Endothelial cell of umbilical vein (primary cell): ENCODE results near the gene FBH1. TPM values are rescaled to one million over a fixed set of nuclear protein-coding genes. Genes with fewer than 3 reads are reported as not detected.

Experiments used
- BruUV-seq: library from RNA; stranded (reverse); fragments of 400-500 nt; replicated peaks from 2 replicates; lab custom pipeline; 2021; lab: Mats Ljungman, UMichigan
- CTCF ChIA-PET: fragments of 300-600, 350-600 bp; sonication (Branson Sonifier 250); formaldehyde crosslinking; loops from one replicate; lab custom pipeline; 2021; ENCODE audit warnings: antibody characterized with exemption, inconsistent platforms; lab: Charles Lee
- POLR2A ChIA-PET: fragments of 300-600, 350-600 bp; sonication (Branson Sonifier 250); formaldehyde crosslinking; loops from one replicate; lab custom pipeline; 2021; ENCODE audit warnings: antibody characterized with exemption, inconsistent platforms; lab: Charles Lee
- DNase-seq: peaks from one replicate; pipeline ENCODE4 v3.0.0-alpha.2; 2011; ENCODE audit warnings: low read depth, low spot score
- FAIRE-seq: peaks from 2 replicates; lab custom pipeline; 2011; peaks lifted over from hg19 to GRCh38; lab: Jason Lieb, UNC
- H2AFZ ChIP-seq: 2 replicates; pipeline ENCODE4 v1.6.0; 2012; ENCODE audit warnings: low read depth, low read length, control low read depth, inconsistent platforms
- H3K27ac ChIP-seq: 2 replicates; pipeline ENCODE4 v1.5.1; 2011; ENCODE audit warnings: low read depth, mild to moderate bottlenecking, control low read depth, low read length, moderate library complexity; ENCODE audit not compliant: insufficient read depth
- H3K27me3 ChIP-seq, 2 experiments: 2 replicates each; pipeline versions ENCODE4 v1.6.0 to v1.6.1; 2011; ENCODE audit warnings: low read length in 2 of 2, mixed read lengths in 1 of 2; ENCODE audit not compliant: control insufficient read depth in 2 of 2, insufficient read depth in 2 of 2
- H3K36me3 ChIP-seq, 2 experiments: 2 replicates in 1 of 2; 3 replicates in 1 of 2; pipeline ENCODE4 v1.5.1; 2011; ENCODE audit warnings: low read length in 2 of 2, mild to moderate bottlenecking in 1 of 2, moderate library complexity in 1 of 2; ENCODE audit not compliant: control insufficient read depth in 2 of 2, insufficient read depth in 2 of 2; ENCODE audit errors: extremely low read depth in 1 of 2
- H3K4me1 ChIP-seq: 3 replicates; pipeline ENCODE4 v1.5.1; 2011; ENCODE audit warnings: mild to moderate bottlenecking, low read length; ENCODE audit not compliant: control insufficient read depth, insufficient read depth; ENCODE audit errors: extremely low read depth
- H3K4me2 ChIP-seq: 2 replicates; pipeline ENCODE4 v1.6.1; 2011; ENCODE audit warnings: low read length, control low read depth, mixed read lengths; ENCODE audit not compliant: insufficient read depth
- H3K4me3 ChIP-seq, 3 experiments: fragments of 200-600 bp in 1 of 3; sonication (generic), shearing (Covaris generic) in 1 of 3; replicated peaks in 1 of 3; 2 replicates each; pipeline ENCODE4 v1.5.1; 2011 to 2016; ENCODE audit warnings: control low read depth in 3 of 3, low read length in 3 of 3, mild to moderate bottlenecking in 2 of 3, inconsistent platforms in 1 of 3, low read depth in 1 of 3, moderate library complexity in 1 of 3; ENCODE audit not compliant: insufficient read depth in 1 of 3
- H3K79me2 ChIP-seq: 2 replicates; pipeline ENCODE4 v1.6.0; 2012; ENCODE audit warnings: low read length, inconsistent platforms; ENCODE audit not compliant: control insufficient read depth, insufficient read depth
- H3K9ac ChIP-seq: replicated peaks from 2 replicates; pipeline ENCODE3; 2011; ENCODE audit warnings: low read length, control low read depth; ENCODE audit not compliant: insufficient read depth; ENCODE audit errors: extremely low read depth
- H3K9me1 ChIP-seq: replicated peaks from 3 replicates; pipeline ENCODE4 v1.6.0; 2011; ENCODE audit warnings: mild to moderate bottlenecking, low read length; ENCODE audit not compliant: control insufficient read depth, insufficient read depth; ENCODE audit errors: extremely low read depth
- H3K9me3 ChIP-seq: replicated peaks from 2 replicates; pipeline ENCODE4 v1.5.1; 2012; ENCODE audit warnings: low read length, inconsistent platforms; ENCODE audit not compliant: control insufficient read depth, insufficient read depth
- H4K20me1 ChIP-seq: replicated peaks from 2 replicates; pipeline ENCODE3; 2011; ENCODE audit warnings: mild to moderate bottlenecking, low read length; ENCODE audit not compliant: control insufficient read depth, insufficient read depth; ENCODE audit errors: extremely low read depth
- EZH2 ChIP-seq: IDR thresholded peaks from 2 replicates; pipeline ENCODE4 v1.6.1; 2012; ENCODE audit warnings: borderline replicate concordance, low read depth, mild to moderate bottlenecking, moderate library complexity, low read length, inconsistent platforms; ENCODE audit not compliant: severe bottlenecking
- FOS ChIP-seq: IDR thresholded peaks from 2 replicates; pipeline ENCODE4 v1.6.1; 2011; ENCODE audit warnings: mild to moderate bottlenecking, low read length, moderate library complexity, borderline replicate concordance; ENCODE audit not compliant: insufficient read depth
- GATA2 ChIP-seq: IDR thresholded peaks from 2 replicates; pipeline ENCODE4 v1.7.0; 2011; ENCODE audit warnings: low read depth, mild to moderate bottlenecking, moderate library complexity, mixed read lengths, low read length; ENCODE audit not compliant: insufficient read length, insufficient read depth
- JUN ChIP-seq: IDR thresholded peaks from 2 replicates; pipeline ENCODE4 v1.6.1; 2011; ENCODE audit warnings: borderline replicate concordance, low read depth; ENCODE audit not compliant: insufficient read length, insufficient read depth
- MYC ChIP-seq: IDR thresholded peaks from one replicate; pipeline ENCODE4 v1.6.1; 2011; ENCODE audit warnings: mild to moderate bottlenecking, low read depth, low read length
- POLR2A ChIP-seq: IDR thresholded peaks from 2 replicates; pipeline ENCODE4 v1.6.1; 2012; ENCODE audit warnings: low read depth, mild to moderate bottlenecking, control low read depth, low read length
- POLR2AphosphoS5 ChIP-seq: IDR thresholded peaks from 2 replicates; pipeline ENCODE4 v1.6.1; 2012; ENCODE audit warnings: low read depth, mild to moderate bottlenecking, control low read depth, low read length, moderate library complexity; ENCODE audit not compliant: insufficient read depth
- dilution Hi-C: fragments of 300-500 bp; cut with MboI; formaldehyde crosslinking; loops from one replicate; pipeline ENCODE4 v1.15.0; 2019; ENCODE audit warnings: low sequenced_read_pairs; ENCODE audit not compliant: extremely low pct_ligation_motif_present
- intact Hi-C: fragments of 100-400 bp; cut with micrococcal nuclease; formaldehyde crosslinking; loops from one replicate; pipeline ENCODE4 v1.10.0; 2022
- polyA plus RNA-seq, 4 experiments: library from polyadenylated mRNA; depleted of rRNA in 3 of 4; stranded (reverse) in 3 of 4; unstranded in 1 of 4; fragments of >200 nt; gene quantifications; 2 replicates each; pipeline versions ENCODE4 v1.2.1 to v1.2.3, GENCODE V29; 2011 to 2012; ENCODE audit warnings: missing spikeins in 1 of 4
- total RNA-seq: library from RNA; stranded (reverse); gene quantifications from 2 replicates; pipeline ENCODE4 v1.2.3, GENCODE V29; 2021
- TF ChIP-seq, protein P1 (sequence below), 2 donors: IDR thresholded peaks; 1 replicate in 1 of 2; 2 replicates in 1 of 2; pipeline ENCODE4 v1.5.1; 2011; ENCODE audit warnings: low read length in 2 of 2, mild to moderate bottlenecking in 2 of 2, moderate library complexity in 2 of 2, control low read depth in 1 of 2, inconsistent platforms in 1 of 2, low read depth in 1 of 2; ENCODE audit not compliant: insufficient read depth in 1 of 2; ENCODE audit errors: extremely low read depth in 1 of 2
- TF ChIP-seq, protein P2 (sequence below): IDR thresholded peaks from 2 replicates; pipeline ENCODE4 v1.6.1; 2011; ENCODE audit not compliant: insufficient read depth, insufficient read length

Gene FBH1
- total and polyA plus RNA-seq, 2 donors (not counting 3 experiments of a cell fraction or from before 2014, with no cell fraction given) = 71.4 to 97.0 TPM

DNA sequence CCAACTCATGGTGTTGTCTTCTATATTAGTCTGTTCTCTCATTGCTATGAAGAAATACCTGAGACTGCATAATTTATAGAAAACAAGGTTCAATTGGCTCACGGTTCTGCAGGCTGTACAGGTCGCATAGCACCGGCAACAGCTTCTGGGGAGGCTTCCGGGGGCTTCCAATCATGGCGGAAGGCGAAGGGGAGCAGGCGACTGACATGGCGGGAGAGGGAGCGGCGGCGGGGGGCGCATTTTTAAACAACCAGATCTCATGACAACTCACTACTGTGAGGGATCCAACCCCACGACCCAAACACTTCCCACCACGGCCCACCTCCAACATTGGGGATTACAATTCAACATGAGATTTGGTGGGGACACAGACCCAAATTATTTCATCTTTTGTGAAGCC is 48.1 kb upstream of the FBH1 start:
- FAIRE-seq = no peak
- DNase-seq = no peak
- POLR2A ChIA-PET = no interaction called here
- Histone ChIP-seq H3K27ac (no peak overlapping the region), H3K9me3 (no peaks in the 10 kb centered on the region), H4K20me1 (no peaks in the 10 kb centered on the region), H2AFZ (no peak overlapping the region), H3K4me2 (no peak overlapping the region), H3K4me1 (peaks cover 8% of the 10 kb centered on the region), H3K4me3 (no peak overlapping the region), H3K79me2 (no peaks in the 10 kb centered on the region), H3K9me1 (no peaks in the 10 kb centered on the region), H3K9ac (no peak overlapping the region), H3K27me3 (no peaks in the 10 kb centered on the region), H3K36me3 (no peaks in the 10 kb centered on the region)
- no TSS peak for BruUV-seq
- TF ChIP-seq FOS = no peak
- no peak for TF ChIP-seq POLR2A
- no peak for TF ChIP-seq MYC
- TF ChIP-seq EZH2 = no peak
- dilution Hi-C loops (no loop called here), intact Hi-C loops (no loop called here)
- CTCF ChIA-PET = interaction anchor here (1.5 kb wide), 1 partner anchor 11 kb away, joined by 6 read pairs; no protein-coding TSS in a partner anchor

DNA sequence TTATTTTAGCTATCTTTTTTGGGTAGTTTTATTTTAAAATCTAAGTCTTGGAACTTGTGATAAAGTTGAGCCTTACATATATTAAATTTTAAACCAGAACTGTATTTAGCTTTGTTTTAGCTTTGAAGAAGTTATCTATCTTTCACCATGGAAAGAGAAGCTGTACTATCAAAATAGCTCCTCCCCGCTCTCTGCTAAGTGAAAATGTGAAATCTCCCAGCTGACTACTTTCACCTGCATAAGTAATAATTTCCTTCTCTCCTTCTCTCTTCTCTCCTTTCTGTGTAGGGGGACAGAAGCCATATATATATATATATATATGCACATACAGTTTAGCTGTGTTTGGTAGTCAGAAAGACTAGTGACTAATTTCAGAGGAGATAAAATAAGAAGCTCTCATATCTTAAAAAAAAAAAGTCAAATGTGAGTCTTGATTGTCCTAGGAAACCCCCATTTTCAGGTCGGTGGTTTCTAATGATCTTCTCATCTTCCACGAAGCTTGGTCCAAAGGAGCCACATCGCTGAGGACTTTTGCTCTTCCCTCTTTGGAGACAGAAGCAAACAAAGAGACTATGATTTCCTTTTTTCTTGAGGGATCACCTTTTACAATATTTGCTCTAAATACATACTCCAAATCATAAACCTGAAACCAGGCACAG is 46.2 kb upstream of the FBH1 start:
- POLR2A ChIA-PET = interaction anchor here (0.9 kb wide), 1 partner anchor 30 kb away, joined by 3 read pairs; the partner anchor contains the start of gene GDI2
- no peak overlapping the region for H3K4me2 ChIP-seq
- no TSS peak for BruUV-seq

More for the DNA sequence above, 46.2 kb upstream of the FBH1 start:
- Histone ChIP-seq H4K20me1 (no peaks in the 10 kb centered on the region), H3K27ac (no peak overlapping the region), H3K27me3 (no peaks in the 10 kb centered on the region), H3K4me3 (no peak overlapping the region), H3K4me1 (peaks cover 8% of the 10 kb centered on the region), H3K9me3 (no peaks in the 10 kb centered on the region), H3K79me2 (no peaks in the 10 kb centered on the region), H2AFZ (no peak overlapping the region), H3K36me3 (no peaks in the 10 kb centered on the region), H3K9ac (no peak overlapping the region), H3K9me1 (no peaks in the 10 kb centered on the region)
- CTCF ChIA-PET = interaction anchor here (0.8 to 1.7 kb wide), 5 partner anchors 14 to 30 kb away, joined by 3 to 6 read pairs (median 4); no protein-coding TSS in a partner anchor
- no peak for DNase-seq
- dilution Hi-C loops (no loop called here), intact Hi-C loops (no loop called here)
- TF ChIP-seq, protein P1, sequence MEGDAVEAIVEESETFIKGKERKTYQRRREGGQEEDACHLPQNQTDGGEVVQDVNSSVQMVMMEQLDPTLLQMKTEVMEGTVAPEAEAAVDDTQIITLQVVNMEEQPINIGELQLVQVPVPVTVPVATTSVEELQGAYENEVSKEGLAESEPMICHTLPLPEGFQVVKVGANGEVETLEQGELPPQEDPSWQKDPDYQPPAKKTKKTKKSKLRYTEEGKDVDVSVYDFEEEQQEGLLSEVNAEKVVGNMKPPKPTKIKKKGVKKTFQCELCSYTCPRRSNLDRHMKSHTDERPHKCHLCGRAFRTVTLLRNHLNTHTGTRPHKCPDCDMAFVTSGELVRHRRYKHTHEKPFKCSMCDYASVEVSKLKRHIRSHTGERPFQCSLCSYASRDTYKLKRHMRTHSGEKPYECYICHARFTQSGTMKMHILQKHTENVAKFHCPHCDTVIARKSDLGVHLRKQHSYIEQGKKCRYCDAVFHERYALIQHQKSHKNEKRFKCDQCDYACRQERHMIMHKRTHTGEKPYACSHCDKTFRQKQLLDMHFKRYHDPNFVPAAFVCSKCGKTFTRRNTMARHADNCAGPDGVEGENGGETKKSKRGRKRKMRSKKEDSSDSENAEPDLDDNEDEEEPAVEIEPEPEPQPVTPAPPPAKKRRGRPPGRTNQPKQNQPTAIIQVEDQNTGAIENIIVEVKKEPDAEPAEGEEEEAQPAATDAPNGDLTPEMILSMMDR (IDR thresholded peaks at IDR 0.05; ENCODE audit: extremely low read depth in 1 of 2, insufficient read depth in 1 of 2, low read depth in 1 of 2, low read length in 2 of 2) = no peak
- TF ChIP-seq FOS (no peak), MYC (no peak), JUN (no peak), EZH2 (no peak), POLR2A (no peak), GATA2 (no peak), POLR2AphosphoS5 (no peak)
- TF ChIP-seq, protein P2, sequence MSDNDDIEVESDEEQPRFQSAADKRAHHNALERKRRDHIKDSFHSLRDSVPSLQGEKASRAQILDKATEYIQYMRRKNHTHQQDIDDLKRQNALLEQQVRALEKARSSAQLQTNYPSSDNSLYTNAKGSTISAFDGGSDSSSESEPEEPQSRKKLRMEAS = no peak
- no peak for FAIRE-seq
